HepG2 (cell line): Measurements from ENCODE around the gene ARHGEF16. TPM values are rescaled to one million over a fixed set of nuclear protein-coding genes. Genes with fewer than 3 reads are reported as not detected.

ENCODE experiments used
- ATAC-seq: fragments of 200-7000 bp; cut with Tn5 transposase; 3 replicates; pipeline ENCODE4 v1.9.1; 2020; ENCODE audit warnings: mild to moderate bottlenecking, moderate library complexity
- BruUV-seq: library from RNA; stranded (reverse); fragments of 400-500 nt; replicated peaks from 2 replicates; lab custom pipeline; 2021; lab: Mats Ljungman, UMichigan
- CTCF ChIA-PET: fragments of 300-600 bp; formaldehyde crosslinking; extraction: SDS; loops from one replicate; lab custom pipeline; 2021; ENCODE audit warnings: low total read pairs, inconsistent platforms, low intra/inter-chr PET ratio; lab: Yijun Ruan, JAX
- POLR2A ChIA-PET: fragments of 350-600 bp; sonication (Branson Sonifier 250); formaldehyde crosslinking; loops from one replicate; lab custom pipeline; 2020; ENCODE audit warnings: antibody characterized with exemption, inconsistent platforms; lab: Yijun Ruan, JAX
- DNase-seq: peaks from one replicate; pipeline ENCODE4 v3.0.0-alpha.2; 2015; ENCODE audit warnings: low spot score
- FAIRE-seq: peaks from 3 replicates; lab custom pipeline; 2011; peaks lifted over from hg19 to GRCh38; lab: Jason Lieb, UNC
- H2AFZ ChIP-seq: one replicate; pipeline ENCODE4 v1.6.1; 2011; ENCODE audit warnings: low read length, inconsistent platforms
- H3K27ac ChIP-seq: fragments of 300-600 bp; 3 replicates; pipeline ENCODE4 v1.8.0; 2011; ENCODE audit warnings: mixed run types, mild to moderate bottlenecking, mixed read lengths, low read length, inconsistent platforms; ENCODE audit not compliant: insufficient read depth; ENCODE audit errors: extremely low read length
- H3K27me3 ChIP-seq, 2 experiments: fragments of 200-600 bp in 1 of 2; 2 replicates in 1 of 2; 3 replicates in 1 of 2; pipeline versions ENCODE4 v1.6.0 to v1.8.0; 2011; ENCODE audit warnings: low read length in 2 of 2, mild to moderate bottlenecking in 2 of 2, moderate library complexity in 2 of 2, inconsistent platforms in 1 of 2; ENCODE audit not compliant: insufficient read depth in 2 of 2, control insufficient read depth in 1 of 2
- H3K36me3 ChIP-seq, 2 experiments: fragments of 200-600 bp in 1 of 2; replicated peaks in 1 of 2; 2 replicates in 1 of 2; 3 replicates in 1 of 2; pipeline versions ENCODE4 v1.5.1 to v1.8.0; 2011; ENCODE audit warnings: low read length in 2 of 2, inconsistent platforms in 1 of 2; ENCODE audit not compliant: insufficient read depth in 2 of 2, control insufficient read depth in 1 of 2
- H3K4me1 ChIP-seq: 2 replicates; pipeline ENCODE4 v1.5.1; 2012; ENCODE audit warnings: low read length, inconsistent platforms; ENCODE audit not compliant: insufficient read depth
- H3K4me2 ChIP-seq: 2 replicates; pipeline ENCODE4 v1.6.0; 2011; ENCODE audit warnings: low read depth, low read length, inconsistent platforms
- H3K4me3 ChIP-seq, 3 experiments: fragments of 200-600 bp in 1 of 3; sonication (generic), shearing (Covaris generic) in 1 of 3; replicated peaks in 1 of 3; 2 replicates each; pipeline ENCODE4 v1.5.1; 2011 to 2016; ENCODE audit warnings: low read length in 3 of 3, inconsistent platforms in 2 of 3, low read depth in 2 of 3, mild to moderate bottlenecking in 2 of 3, control low read depth in 1 of 3, mixed read lengths in 1 of 3; ENCODE audit not compliant: insufficient read depth in 1 of 3
- H3K79me2 ChIP-seq: one replicate; pipeline ENCODE4 v1.6.1; 2011; ENCODE audit warnings: low read length, inconsistent platforms; ENCODE audit not compliant: insufficient read depth
- H3K9ac ChIP-seq: 2 replicates; pipeline ENCODE4 v1.6.0; 2011; ENCODE audit warnings: mild to moderate bottlenecking, low read depth, low read length, inconsistent platforms; ENCODE audit not compliant: insufficient read depth
- H3K9me3 ChIP-seq: 2 replicates; pipeline ENCODE4 v1.5.1; 2012; ENCODE audit warnings: mild to moderate bottlenecking, low read length
- H4K20me1 ChIP-seq: 2 replicates; pipeline ENCODE4 v1.6.0; 2011; ENCODE audit warnings: inconsistent platforms, mild to moderate bottlenecking, low read length, moderate library complexity; ENCODE audit not compliant: insufficient read depth
- BATF2 ChIP-seq: sonication (generic); formaldehyde crosslinking; IDR thresholded peaks from 2 replicates; pipeline ENCODE4 v1.8.0; 2022; ENCODE audit warnings: mild to moderate bottlenecking, missing genetic modification reagents, moderate library complexity
- MNT ChIP-seq: fragments of 450-650 bp; IDR thresholded peaks from 2 replicates; pipeline ENCODE4 v1.6.1; 2016
- ZFP36L1 ChIP-seq: sonication (generic); formaldehyde crosslinking; IDR thresholded peaks from 2 replicates; pipeline ENCODE4 v1.8.0; 2022; ENCODE audit warnings: mild to moderate bottlenecking, missing genetic modification reagents, moderate library complexity
- ZNF331 ChIP-seq: sonication (generic); formaldehyde crosslinking; IDR thresholded peaks from 2 replicates; pipeline ENCODE4 v1.4.0; 2020; ENCODE audit warnings: missing genetic modification reagents
- WGBS: methylation state at CpG from one replicate; pipeline ENCODE4 v1.1.6; 2017; ENCODE audit warnings: low lambda C conversion rate; 5-methylcytosine and 5-hydroxymethylcytosine counted together
- in situ Hi-C: cut with HindIII; loops from 2 replicates; pipeline ENCODE4 v1.10.0; 2017; ENCODE audit warnings: low pct_unique_long_range_greater_than_20kb; ENCODE audit not compliant: extremely low pct_ligation_motif_present
- intact Hi-C: fragments of 100-400 bp; cut with micrococcal nuclease; formaldehyde crosslinking; loops from one replicate; pipeline ENCODE4 v1.10.0; 2022; ENCODE audit not compliant: unreplicated experiment
- polyA plus RNA-seq, 8 experiments: library from polyadenylated mRNA; depleted of rRNA in 3 of 8; stranded (reverse) in 7 of 8; unstranded in 1 of 8; fragments of >200 nt; fragmentation: Illumina TruSeq in 4 of 8; extraction: Trizol in 4 of 8; gene quantifications; 2 replicates each; pipeline versions ENCODE4 v1.2.1 to v1.2.3, GENCODE V29; 2011 to 2016; ENCODE audit warnings: low read depth in 4 of 8, missing spikeins in 1 of 8, mixed read lengths in 1 of 8; ENCODE audit not compliant: insufficient read depth in 1 of 8
- total RNA-seq, 5 experiments: library from RNA; depleted of rRNA; stranded (reverse); fragments of >200 nt; fragmentation: Illumina TruSeq; extraction: Trizol; gene quantifications; 2 replicates each; pipeline ENCODE4 v1.2.3, GENCODE V29; 2016; ENCODE audit warnings: low read depth in 1 of 5

The ARHGEF16 gene
- total and polyA plus RNA-seq, 2 of the 13 experiments (the other 11 are each of a cell fraction or from before 2014, with no cell fraction given): 20.3 to 39.9 TPM

DNA sequence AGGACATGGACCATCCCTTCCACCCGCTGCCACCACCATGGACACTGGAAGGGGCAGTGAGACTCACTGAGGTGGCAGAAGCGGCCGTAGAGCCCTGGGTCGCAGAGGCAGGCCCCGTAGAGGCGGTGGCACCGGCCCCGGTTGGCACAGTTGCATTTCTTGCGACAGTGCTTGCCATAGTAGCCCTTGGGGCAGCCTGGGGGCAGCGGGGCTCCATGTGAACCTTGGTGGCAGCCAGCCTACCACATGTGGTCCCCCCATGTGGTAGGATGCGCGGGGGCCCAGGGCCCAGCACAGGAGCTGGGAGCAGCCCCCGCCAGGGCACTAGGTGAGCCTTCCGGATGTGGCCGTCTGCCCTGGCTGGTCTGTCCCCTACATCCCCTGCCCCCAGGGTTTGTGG lies 51.6 kb downstream of the ARHGEF16 start:
- Histone ChIP-seq H3K79me2 (no peaks in the 10 kb centered on the region), H3K4me1 (no peaks in the 10 kb centered on the region), H2AFZ (no peak overlapping the region), H4K20me1 (peaks cover 7% of the 10 kb centered on the region; the same call in 1 of the 2 replicates), H3K9ac (no peak overlapping the region), H3K36me3 (no peaks in the 10 kb centered on the region), H3K27me3 (peaks cover 1 to 22% of the 10 kb centered on the region in 2 experiments; a peak in 3 of 5 replicates), H3K9me3 (no peaks in the 10 kb centered on the region), H3K4me2 (no peak overlapping the region), H3K4me3 (no peak overlapping the region), H3K27ac (no peak overlapping the region)
- DNase-seq: no peak
- TF ChIP-seq MNT: peak; percentile 13; the same call in 1 of the 2 replicates
- no peak for TF ChIP-seq ZFP36L1
- intact Hi-C loops: no loop called here
- BruUV-seq: no TSS peak
- FAIRE-seq: no peak
- ChIA-PET POLR2A (no interaction called here), CTCF (no interaction called here)
- ATAC-seq: no peak
- in situ Hi-C loops: no loop called here
- WGBS: no CpG with 5 or more reads among the region's 15 CpGs

GRCh38 chr1:3506943-3507342 lies 52.5 kb downstream of the ARHGEF16 start:
- DNase-seq: no peak
- 29% methylated on average over 7 of the region's 7 CpGs for WGBS
- Histone ChIP-seq H3K27me3 (peaks cover 2 to 22% of the 10 kb centered on the region in 2 experiments; a peak in 3 of 5 replicates), H3K9me3 (no peaks in the 10 kb centered on the region), H3K9ac (no peak overlapping the region), H3K79me2 (no peaks in the 10 kb centered on the region), H3K4me2 (no peak overlapping the region), H3K4me1 (no peaks in the 10 kb centered on the region), H2AFZ (no peak overlapping the region)
- intact Hi-C loops (no loop called here), in situ Hi-C loops (no loop called here)
- no peak for FAIRE-seq
- BruUV-seq: no TSS peak
- TF ChIP-seq ZNF331 (CRISPR knock-in tag): peak; percentile 74
- no peak for TF ChIP-seq BATF2
- TF ChIP-seq, all 625 proteins: peak for 1
- Histone ChIP-seq H4K20me1 (peaks cover 7% of the 10 kb centered on the region; the same call in 1 of the 2 replicates), H3K36me3 (no peaks in the 10 kb centered on the region), H3K4me3 (no peak overlapping the region), H3K27ac (no peak overlapping the region)
- ChIA-PET POLR2A (no interaction called here), CTCF (no interaction called here)
- no peak for ATAC-seq
